ENCODE data around the gene PPFIA2. TPM values are rescaled to one million over a fixed set of nuclear protein-coding genes. Genes with fewer than 3 reads are reported as not detected.

Gene PPFIA2
- total and polyA plus RNA-seq, 7 donors, result 0.04 to 1.2 (median 0.25) TPM

DNA sequence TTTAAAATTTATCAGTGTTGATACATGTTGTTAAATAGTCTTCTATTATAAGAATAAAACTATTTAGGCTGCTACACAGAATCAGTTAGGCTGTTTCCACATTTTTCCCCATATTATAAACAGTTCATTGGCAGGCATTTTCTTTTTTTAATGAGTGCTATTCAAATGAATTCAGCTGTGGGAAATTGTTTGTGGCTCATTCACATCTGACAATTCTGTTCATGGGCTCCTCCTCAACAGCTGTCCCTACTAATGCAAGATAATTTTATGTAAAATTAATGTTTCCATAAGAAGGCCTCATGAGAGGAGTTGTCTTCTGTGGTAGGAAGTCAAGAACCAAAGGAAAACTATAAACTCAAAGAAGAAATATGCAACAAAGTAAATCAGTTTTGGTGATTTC lies 218.0 kb downstream of the PPFIA2 start:
- no peaks in the 10 kb centered on the region for H3K27me3 ChIP-seq (ENCODE audit: insufficient read depth in 3 of 3, low read length in 2 of 3)
- TF ChIP-seq, protein P1, sequence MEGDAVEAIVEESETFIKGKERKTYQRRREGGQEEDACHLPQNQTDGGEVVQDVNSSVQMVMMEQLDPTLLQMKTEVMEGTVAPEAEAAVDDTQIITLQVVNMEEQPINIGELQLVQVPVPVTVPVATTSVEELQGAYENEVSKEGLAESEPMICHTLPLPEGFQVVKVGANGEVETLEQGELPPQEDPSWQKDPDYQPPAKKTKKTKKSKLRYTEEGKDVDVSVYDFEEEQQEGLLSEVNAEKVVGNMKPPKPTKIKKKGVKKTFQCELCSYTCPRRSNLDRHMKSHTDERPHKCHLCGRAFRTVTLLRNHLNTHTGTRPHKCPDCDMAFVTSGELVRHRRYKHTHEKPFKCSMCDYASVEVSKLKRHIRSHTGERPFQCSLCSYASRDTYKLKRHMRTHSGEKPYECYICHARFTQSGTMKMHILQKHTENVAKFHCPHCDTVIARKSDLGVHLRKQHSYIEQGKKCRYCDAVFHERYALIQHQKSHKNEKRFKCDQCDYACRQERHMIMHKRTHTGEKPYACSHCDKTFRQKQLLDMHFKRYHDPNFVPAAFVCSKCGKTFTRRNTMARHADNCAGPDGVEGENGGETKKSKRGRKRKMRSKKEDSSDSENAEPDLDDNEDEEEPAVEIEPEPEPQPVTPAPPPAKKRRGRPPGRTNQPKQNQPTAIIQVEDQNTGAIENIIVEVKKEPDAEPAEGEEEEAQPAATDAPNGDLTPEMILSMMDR (IDR thresholded peaks at IDR 0.05), result no peak
- H3K9me3 ChIP-seq, result no peaks in the 10 kb centered on the region
- no peak overlapping the region for H3K4me3 ChIP-seq
- DNase-seq (no peak), ATAC-seq (no peak)
- intact Hi-C loops (cut with DNase I), result no loop called here
- H3K4me1 ChIP-seq, result no peaks in the 10 kb centered on the region
- H3K27ac ChIP-seq, result no peak overlapping the region
- H3K36me3 ChIP-seq (ENCODE audit: insufficient read depth in 1 of 2, low read depth in 1 of 2), result no peaks in the 10 kb centered on the region

DNA sequence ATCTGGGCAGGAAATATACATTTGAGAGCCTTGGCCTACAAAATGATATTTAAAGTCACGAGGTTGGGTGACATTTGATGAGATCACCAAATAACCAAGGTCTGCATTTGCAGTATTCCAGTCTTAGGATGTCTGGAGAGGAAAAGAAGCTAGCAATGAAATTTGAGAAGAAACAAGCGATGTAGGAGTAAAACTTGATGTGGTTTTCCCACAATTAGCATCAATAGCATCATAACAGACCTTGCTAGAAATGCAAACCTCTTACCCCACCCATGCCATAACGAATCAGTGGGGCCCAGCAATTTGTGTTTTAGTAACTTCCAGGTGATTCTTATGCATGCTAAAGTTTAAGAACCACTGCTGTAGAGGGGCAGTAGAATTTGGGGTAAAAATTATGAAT lies 219.9 kb downstream of the PPFIA2 start:
- no peaks in the 10 kb centered on the region for H3K4me1 ChIP-seq
- DNase-seq (no peak), ATAC-seq (no peak)
- WGBS, 3 donors, result 52 to 61% (median 53%) methylated on average over 3 of the region's 3 CpGs
- intact Hi-C loops (cut with DNase I), result no loop called here
- TF ChIP-seq, protein P1 (IDR thresholded peaks at IDR 0.05), result no peak
- H3K27me3 ChIP-seq (ENCODE audit: insufficient read depth in 3 of 3, low read length in 2 of 3), result no peaks in the 10 kb centered on the region
- H3K27ac ChIP-seq, result no peak overlapping the region
- H3K9me3 ChIP-seq, result no peaks in the 10 kb centered on the region
- no peaks in the 10 kb centered on the region for H3K36me3 ChIP-seq (ENCODE audit: insufficient read depth in 1 of 2, low read depth in 1 of 2)
- H3K4me3 ChIP-seq, result no peak overlapping the region

DNA sequence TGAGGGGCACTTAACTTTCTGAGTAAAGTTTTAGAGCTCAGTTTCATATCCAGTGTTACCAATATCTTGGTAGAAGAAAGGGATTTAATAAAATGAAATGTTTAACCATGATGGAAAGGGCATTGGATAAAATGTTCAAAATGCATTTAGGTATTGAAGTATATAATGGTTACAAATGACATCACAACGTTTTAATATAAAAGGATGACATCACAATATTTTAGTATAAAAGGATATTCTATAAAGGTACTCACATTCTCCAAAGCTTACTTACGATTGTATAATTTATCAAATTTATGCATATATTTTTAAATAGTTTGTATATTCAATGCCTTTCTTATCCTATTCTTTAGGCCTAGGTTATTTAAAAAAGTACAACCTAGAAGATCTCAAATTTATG lies 226.1 kb downstream of the PPFIA2 start:
- no peaks in the 10 kb centered on the region for H3K9me3 ChIP-seq
- TF ChIP-seq, protein P1 (IDR thresholded peaks at IDR 0.05), result no peak
- no peaks in the 10 kb centered on the region for H3K27me3 ChIP-seq (ENCODE audit: insufficient read depth in 3 of 3, low read length in 2 of 3)
- H3K27ac ChIP-seq, result no peak overlapping the region
- intact Hi-C loops (cut with DNase I), result no loop called here
- H3K4me1 ChIP-seq, result no peaks in the 10 kb centered on the region
- no peak overlapping the region for H3K4me3 ChIP-seq
- no peaks in the 10 kb centered on the region for H3K36me3 ChIP-seq (ENCODE audit: insufficient read depth in 1 of 2, low read depth in 1 of 2)
- WGBS, 3 donors, result 71 to 77% (median 73%) methylated on average over 2 of the region's 2 CpGs
- ATAC-seq, result no peak
- DNase-seq, result no peak

DNA sequence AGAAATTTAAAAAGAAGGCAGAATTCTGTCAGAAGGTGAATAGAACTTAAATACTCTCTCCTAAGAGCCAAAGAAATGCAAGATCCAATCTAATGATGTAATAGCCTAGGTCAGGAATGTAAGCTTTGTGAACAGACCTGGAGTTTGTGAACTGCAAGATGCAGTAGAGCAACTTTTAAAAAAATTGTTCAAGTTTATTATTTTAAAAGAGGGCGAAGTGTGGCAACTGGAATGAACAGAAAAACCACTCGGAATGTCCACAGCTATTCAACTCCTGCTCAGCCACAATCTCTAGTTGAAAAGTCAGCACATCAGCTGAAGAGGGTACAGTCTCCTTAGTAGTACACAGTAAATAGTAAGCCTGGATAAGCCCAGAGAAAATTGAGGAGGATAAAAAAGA lies 228.8 kb downstream of the PPFIA2 start:
- intact Hi-C loops (cut with DNase I), result no loop called here
- Histone ChIP-seq H3K36me3 (ENCODE audit: insufficient read depth in 1 of 2, low read depth in 1 of 2) (no peaks in the 10 kb centered on the region), H3K9me3 (no peaks in the 10 kb centered on the region), H3K27me3 (ENCODE audit: insufficient read depth in 3 of 3, low read length in 2 of 3) (peaks cover 0 to 2% (median 0%) of the 10 kb centered on the region in 3 donors), H3K4me1 (no peaks in the 10 kb centered on the region), H3K27ac (no peak overlapping the region), H3K4me3 (no peak overlapping the region)
- no peak for DNase-seq
- WGBS, 3 donors, result 71 to 83% (median 79%) methylated on average over 2 of the region's 2 CpGs
- TF ChIP-seq, protein P1 (IDR thresholded peaks at IDR 0.05), result no peak
- ATAC-seq, result no peak

Data from psoas muscle (tissue), 8 donors.